ENCODE data around the gene CA14. TPM values are rescaled to one million over a fixed set of nuclear protein-coding genes. Genes with fewer than 3 reads are reported as not detected.

Gene CA14
- total and polyA plus RNA-seq, 9 of the 15 experiments (the other 6 are each of a cell fraction or from before 2014, with no cell fraction given) = 0.13 to 0.57 (median 0.26) TPM; not detected in 1

DNA sequence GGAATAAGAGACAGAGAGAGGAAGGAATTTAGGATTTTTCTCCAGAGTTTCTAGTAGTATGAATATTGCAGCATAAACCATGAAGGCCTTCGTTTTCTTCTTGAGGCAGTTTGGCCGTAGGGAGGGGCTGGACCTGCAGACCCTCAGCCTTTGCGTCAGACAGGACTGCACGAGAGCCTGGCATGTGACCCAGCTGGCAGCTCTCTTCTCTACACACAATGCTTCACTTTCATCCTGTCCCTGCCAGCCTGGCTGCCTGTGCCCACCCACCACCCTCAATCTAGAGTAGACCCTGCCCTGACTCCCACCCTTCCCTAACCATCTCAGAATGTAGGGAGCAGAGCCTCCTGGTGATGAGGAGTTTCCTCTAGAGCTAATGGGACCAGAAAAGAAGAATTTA, 1.6 kb downstream of the CA14 start:
- FAIRE-seq (no peak), DNase-seq (ENCODE audit: extremely low read depth in 1 of 4, low spot score in 3 of 4) (no peak), ATAC-seq (no peak)
- H3K4me2 ChIP-seq (ENCODE audit: insufficient read depth, low read length) = no peak overlapping the region
- no peaks in the 10 kb centered on the region for H3K9me3 ChIP-seq (replicated peaks; ENCODE audit: control insufficient read depth, insufficient read depth, low read depth, low read length)
- H3K4me1 ChIP-seq (replicated peaks in 1 of 2; ENCODE audit: control insufficient read depth in 2 of 2, insufficient read depth in 2 of 2, low read length in 2 of 2) = peaks cover 23 to 26% of the 10 kb centered on the region in 2 experiments
- peaks cover 0 to 4% of the 10 kb centered on the region in 2 experiments; a peak in 2 of 5 replicates for H3K27me3 ChIP-seq (ENCODE audit: control insufficient read depth in 2 of 2, insufficient read depth in 2 of 2, low read length in 2 of 2)
- H4K20me1 ChIP-seq (replicated peaks; ENCODE audit: control insufficient read depth, insufficient read depth, low read length) = no peaks in the 10 kb centered on the region
- intact Hi-C loops (cut with micrococcal nuclease) = loop anchor here (5.0 to 10.0 kb wide), 4 partner anchors 63 to 738 kb away; partner anchors contain the start of genes ADAMTSL4 and PRPF3
- no peak overlapping the region for H3K27ac ChIP-seq (ENCODE audit: extremely low read depth, low read depth, low read length)
- no peaks in the 10 kb centered on the region for H3K9me1 ChIP-seq (ENCODE audit: control insufficient read depth, insufficient read depth, low read length)
- WGBS (ENCODE audit: insufficient coverage, low coverage, missing lambda C conversion rate) = 46% methylated on average over 4 of the region's 4 CpGs
- H3K36me3 ChIP-seq (ENCODE audit: control insufficient read depth, insufficient read depth, low read length) = no peaks in the 10 kb centered on the region
- TF ChIP-seq, protein P1, sequence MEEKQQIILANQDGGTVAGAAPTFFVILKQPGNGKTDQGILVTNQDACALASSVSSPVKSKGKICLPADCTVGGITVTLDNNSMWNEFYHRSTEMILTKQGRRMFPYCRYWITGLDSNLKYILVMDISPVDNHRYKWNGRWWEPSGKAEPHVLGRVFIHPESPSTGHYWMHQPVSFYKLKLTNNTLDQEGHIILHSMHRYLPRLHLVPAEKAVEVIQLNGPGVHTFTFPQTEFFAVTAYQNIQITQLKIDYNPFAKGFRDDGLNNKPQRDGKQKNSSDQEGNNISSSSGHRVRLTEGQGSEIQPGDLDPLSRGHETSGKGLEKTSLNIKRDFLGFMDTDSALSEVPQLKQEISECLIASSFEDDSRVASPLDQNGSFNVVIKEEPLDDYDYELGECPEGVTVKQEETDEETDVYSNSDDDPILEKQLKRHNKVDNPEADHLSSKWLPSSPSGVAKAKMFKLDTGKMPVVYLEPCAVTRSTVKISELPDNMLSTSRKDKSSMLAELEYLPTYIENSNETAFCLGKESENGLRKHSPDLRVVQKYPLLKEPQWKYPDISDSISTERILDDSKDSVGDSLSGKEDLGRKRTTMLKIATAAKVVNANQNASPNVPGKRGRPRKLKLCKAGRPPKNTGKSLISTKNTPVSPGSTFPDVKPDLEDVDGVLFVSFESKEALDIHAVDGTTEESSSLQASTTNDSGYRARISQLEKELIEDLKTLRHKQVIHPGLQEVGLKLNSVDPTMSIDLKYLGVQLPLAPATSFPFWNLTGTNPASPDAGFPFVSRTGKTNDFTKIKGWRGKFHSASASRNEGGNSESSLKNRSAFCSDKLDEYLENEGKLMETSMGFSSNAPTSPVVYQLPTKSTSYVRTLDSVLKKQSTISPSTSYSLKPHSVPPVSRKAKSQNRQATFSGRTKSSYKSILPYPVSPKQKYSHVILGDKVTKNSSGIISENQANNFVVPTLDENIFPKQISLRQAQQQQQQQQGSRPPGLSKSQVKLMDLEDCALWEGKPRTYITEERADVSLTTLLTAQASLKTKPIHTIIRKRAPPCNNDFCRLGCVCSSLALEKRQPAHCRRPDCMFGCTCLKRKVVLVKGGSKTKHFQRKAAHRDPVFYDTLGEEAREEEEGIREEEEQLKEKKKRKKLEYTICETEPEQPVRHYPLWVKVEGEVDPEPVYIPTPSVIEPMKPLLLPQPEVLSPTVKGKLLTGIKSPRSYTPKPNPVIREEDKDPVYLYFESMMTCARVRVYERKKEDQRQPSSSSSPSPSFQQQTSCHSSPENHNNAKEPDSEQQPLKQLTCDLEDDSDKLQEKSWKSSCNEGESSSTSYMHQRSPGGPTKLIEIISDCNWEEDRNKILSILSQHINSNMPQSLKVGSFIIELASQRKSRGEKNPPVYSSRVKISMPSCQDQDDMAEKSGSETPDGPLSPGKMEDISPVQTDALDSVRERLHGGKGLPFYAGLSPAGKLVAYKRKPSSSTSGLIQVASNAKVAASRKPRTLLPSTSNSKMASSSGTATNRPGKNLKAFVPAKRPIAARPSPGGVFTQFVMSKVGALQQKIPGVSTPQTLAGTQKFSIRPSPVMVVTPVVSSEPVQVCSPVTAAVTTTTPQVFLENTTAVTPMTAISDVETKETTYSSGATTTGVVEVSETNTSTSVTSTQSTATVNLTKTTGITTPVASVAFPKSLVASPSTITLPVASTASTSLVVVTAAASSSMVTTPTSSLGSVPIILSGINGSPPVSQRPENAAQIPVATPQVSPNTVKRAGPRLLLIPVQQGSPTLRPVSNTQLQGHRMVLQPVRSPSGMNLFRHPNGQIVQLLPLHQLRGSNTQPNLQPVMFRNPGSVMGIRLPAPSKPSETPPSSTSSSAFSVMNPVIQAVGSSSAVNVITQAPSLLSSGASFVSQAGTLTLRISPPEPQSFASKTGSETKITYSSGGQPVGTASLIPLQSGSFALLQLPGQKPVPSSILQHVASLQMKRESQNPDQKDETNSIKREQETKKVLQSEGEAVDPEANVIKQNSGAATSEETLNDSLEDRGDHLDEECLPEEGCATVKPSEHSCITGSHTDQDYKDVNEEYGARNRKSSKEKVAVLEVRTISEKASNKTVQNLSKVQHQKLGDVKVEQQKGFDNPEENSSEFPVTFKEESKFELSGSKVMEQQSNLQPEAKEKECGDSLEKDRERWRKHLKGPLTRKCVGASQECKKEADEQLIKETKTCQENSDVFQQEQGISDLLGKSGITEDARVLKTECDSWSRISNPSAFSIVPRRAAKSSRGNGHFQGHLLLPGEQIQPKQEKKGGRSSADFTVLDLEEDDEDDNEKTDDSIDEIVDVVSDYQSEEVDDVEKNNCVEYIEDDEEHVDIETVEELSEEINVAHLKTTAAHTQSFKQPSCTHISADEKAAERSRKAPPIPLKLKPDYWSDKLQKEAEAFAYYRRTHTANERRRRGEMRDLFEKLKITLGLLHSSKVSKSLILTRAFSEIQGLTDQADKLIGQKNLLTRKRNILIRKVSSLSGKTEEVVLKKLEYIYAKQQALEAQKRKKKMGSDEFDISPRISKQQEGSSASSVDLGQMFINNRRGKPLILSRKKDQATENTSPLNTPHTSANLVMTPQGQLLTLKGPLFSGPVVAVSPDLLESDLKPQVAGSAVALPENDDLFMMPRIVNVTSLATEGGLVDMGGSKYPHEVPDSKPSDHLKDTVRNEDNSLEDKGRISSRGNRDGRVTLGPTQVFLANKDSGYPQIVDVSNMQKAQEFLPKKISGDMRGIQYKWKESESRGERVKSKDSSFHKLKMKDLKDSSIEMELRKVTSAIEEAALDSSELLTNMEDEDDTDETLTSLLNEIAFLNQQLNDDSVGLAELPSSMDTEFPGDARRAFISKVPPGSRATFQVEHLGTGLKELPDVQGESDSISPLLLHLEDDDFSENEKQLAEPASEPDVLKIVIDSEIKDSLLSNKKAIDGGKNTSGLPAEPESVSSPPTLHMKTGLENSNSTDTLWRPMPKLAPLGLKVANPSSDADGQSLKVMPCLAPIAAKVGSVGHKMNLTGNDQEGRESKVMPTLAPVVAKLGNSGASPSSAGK (IDR thresholded peaks at IDR 0.05) = no peak
- TF ChIP-seq ZNF143 (CRISPR knock-in tag; IDR thresholded peaks at IDR 0.05) (no peak), ZNF316 (IDR thresholded peaks at IDR 0.05) (no peak), MCM7 (IDR thresholded peaks at IDR 0.05) (no peak)
- no peak overlapping the region for H3K4me3 ChIP-seq
- in situ Hi-C loops (cut with MboI) = loop anchor here (5.0 kb wide), 1 partner anchor 738 kb away; no protein-coding TSS in a partner anchor
- no TSS peak for BruUV-seq (replicated peaks)
- POLR2A ChIA-PET = interaction anchor here (0.9 to 1.4 kb wide), 3 partner anchors 10 to 311 kb away, joined by 3 to 4 read pairs (median 3); partner anchors contain the start of genes APH1A and C1orf54
- no peak overlapping the region for H2AFZ ChIP-seq (ENCODE audit: low read depth, low read length)
- H3K79me2 ChIP-seq (ENCODE audit: control insufficient read depth, insufficient read depth, low read length) = no peaks in the 10 kb centered on the region
- CTCF ChIA-PET (ENCODE audit: low intra/inter-chr PET ratio) = no interaction called here
- H3K9ac ChIP-seq (ENCODE audit: insufficient read depth in 1 of 2, low read depth in 2 of 2, low read length in 2 of 2) = no peak overlapping the region

All from K562 (cell line).